Hepatocyte (in vitro differentiated cells): ENCODE data around the gene GAD1. TPM values are rescaled to one million over a fixed set of nuclear protein-coding genes. Genes with fewer than 3 reads are reported as not detected.

Experiments
- DNase-seq: peaks from one replicate; pipeline ENCODE4 v3.0.0-alpha.2; 2016; ENCODE audit warnings: low spot score
- H2AFZ ChIP-seq: fragments of 200-600 bp; sonication (generic); 2 replicates; pipeline ENCODE4 v1.6.0; 2016; ENCODE audit warnings: antibody characterized with exemption, mild to moderate bottlenecking
- H3K27ac ChIP-seq: fragments of 200-600 bp; sonication (generic); 2 replicates; pipeline ENCODE4 v1.5.1; 2016; ENCODE audit warnings: mild to moderate bottlenecking
- H3K27me3 ChIP-seq: fragments of 200-600 bp; sonication (generic); 2 replicates; pipeline ENCODE4 v1.6.1; 2016
- H3K36me3 ChIP-seq: fragments of 200-600 bp; sonication (generic); replicated peaks from 2 replicates; pipeline ENCODE4 v1.5.1; 2016; ENCODE audit warnings: low read depth; ENCODE audit not compliant: insufficient read depth
- H3K4me1 ChIP-seq: fragments of 200-600 bp; sonication (generic); 2 replicates; pipeline ENCODE4 v1.5.1; 2016; ENCODE audit warnings: mild to moderate bottlenecking, moderate library complexity; ENCODE audit not compliant: insufficient read depth
- H3K4me2 ChIP-seq: fragments of 200-600 bp; sonication (generic); 2 replicates; pipeline ENCODE4 v1.6.0; 2016
- H3K4me3 ChIP-seq: fragments of 200-600 bp; sonication (generic); 2 replicates; pipeline ENCODE4 v1.5.1; 2016; ENCODE audit warnings: mild to moderate bottlenecking
- H3K79me2 ChIP-seq: fragments of 200-600 bp; sonication (generic); 2 replicates; pipeline ENCODE4 v1.6.0; 2017; ENCODE audit warnings: mild to moderate bottlenecking
- H3K9me2 ChIP-seq: fragments of 200-600 bp; sonication (generic); replicated peaks from 2 replicates; pipeline ENCODE4 v1.6.0; 2017; ENCODE audit warnings: mild to moderate bottlenecking; ENCODE audit not compliant: insufficient read depth
- H3K9me3 ChIP-seq: fragments of 200-600 bp; sonication (generic); 2 replicates; pipeline ENCODE4 v1.5.1; 2016; ENCODE audit warnings: low read depth, mild to moderate bottlenecking
- H4K20me1 ChIP-seq: fragments of 200-600 bp; sonication (generic); 2 replicates; pipeline ENCODE4 v1.6.0; 2016; ENCODE audit warnings: mild to moderate bottlenecking; ENCODE audit not compliant: insufficient read depth, poor library complexity, severe bottlenecking
- CTCF ChIP-seq: fragments of 200-600 bp; sonication (generic); IDR thresholded peaks from 2 replicates; pipeline ENCODE4 v1.5.1; 2016; ENCODE audit warnings: antibody characterized with exemption, mild to moderate bottlenecking; ENCODE audit not compliant: poor library complexity
- EZH2 ChIP-seq: fragments of 200-600 bp; sonication (generic); IDR thresholded peaks from 2 replicates; pipeline ENCODE4 v1.6.1; 2016; ENCODE audit warnings: antibody characterized with exemption, mild to moderate bottlenecking, borderline replicate concordance
- EZH2phosphoT487 ChIP-seq: fragments of 200-600 bp; sonication (generic); IDR thresholded peaks from one replicate; pipeline ENCODE4 v1.6.1; 2018; ENCODE audit warnings: antibody characterized with exemption, mild to moderate bottlenecking, low read depth, moderate library complexity; ENCODE audit not compliant: unreplicated experiment, severe bottlenecking
- WGBS: methylation state at CpG from one replicate; pipeline ENCODE4 v1.1.6; 2016; ENCODE audit warnings: low lambda C conversion rate; ENCODE audit errors: missing lambda C conversion rate; 5-methylcytosine and 5-hydroxymethylcytosine counted together
- polyA plus RNA-seq: library from polyadenylated mRNA; unstranded; fragments of >200 nt; fragmentation: Nextera tagmentation; extraction: Ambion mirVana; gene quantifications from 2 replicates; pipeline ENCODE4 v1.2.1, GENCODE V29; 2016
- total RNA-seq: library from RNA; depleted of rRNA; stranded (reverse); fragments of >200 nt; gene quantifications from 2 replicates; pipeline ENCODE4 v1.2.3, GENCODE V29; 2014

Gene GAD1
- total and polyA plus RNA-seq, 2 experiments from 2014 or later, result 0.50 to 1.1 TPM

- 94% methylated on average over 4 of the region's 4 CpGs for WGBS
- no peaks in the 10 kb centered on the region for H4K20me1 ChIP-seq
- TF ChIP-seq EZH2phosphoT487, result no peak
- TF ChIP-seq EZH2, result no peak
- TF ChIP-seq CTCF, result no peak
- no peak overlapping the region for H2AFZ ChIP-seq
- H3K79me2 ChIP-seq, result no peaks in the 10 kb centered on the region
- peaks cover 34% of the 10 kb centered on the region for H3K27me3 ChIP-seq
- H3K4me3 ChIP-seq, result no peak overlapping the region
- H3K27ac ChIP-seq, result no peak overlapping the region
- no peak for DNase-seq
- H3K9me3 ChIP-seq, result no peaks in the 10 kb centered on the region
- no peaks in the 10 kb centered on the region for H3K9me2 ChIP-seq
- H3K4me2 ChIP-seq, result no peak overlapping the region
- H3K36me3 ChIP-seq, result no peaks in the 10 kb centered on the region
- H3K4me1 ChIP-seq, result no peaks in the 10 kb centered on the region
Observed at GRCh38 chr2:170831115-170831514, 14.4 kb downstream of the GAD1 start.

- H3K79me2 ChIP-seq, result no peaks in the 10 kb centered on the region
- WGBS, result 62% methylated on average over 5 of the region's 5 CpGs
- TF ChIP-seq EZH2, result no peak
- TF ChIP-seq CTCF, result no peak
- no peak for TF ChIP-seq EZH2phosphoT487
Observed at GRCh38 chr2:170836027-170836426, 19.3 kb downstream of the GAD1 start.

GRCh38 chr2:170840717-170841210 is 24.1 kb downstream of the GAD1 start:
- Histone ChIP-seq H3K9me2 (no peaks in the 10 kb centered on the region), H3K36me3 (no peaks in the 10 kb centered on the region), H3K9me3 (no peaks in the 10 kb centered on the region), H3K4me2 (no peak overlapping the region), H3K27ac (no peak overlapping the region), H4K20me1 (no peaks in the 10 kb centered on the region), H3K27me3 (peaks cover 5% of the 10 kb centered on the region), H3K79me2 (no peaks in the 10 kb centered on the region), H3K4me1 (no peaks in the 10 kb centered on the region), H2AFZ (no peak overlapping the region), H3K4me3 (no peak overlapping the region)
- TF ChIP-seq EZH2phosphoT487, result no peak
- TF ChIP-seq EZH2, result no peak
- no peak for TF ChIP-seq CTCF
- 86% methylated on average over 4 of the region's 4 CpGs for whole genome bisulfite sequencing
- DNase-seq, result no peak

More at GRCh38 chr2:170836027-170836426, 19.3 kb downstream of the GAD1 start:
- H3K4me3 ChIP-seq, result no peak overlapping the region
- H3K4me2 ChIP-seq, result no peak overlapping the region
- DNase-seq, result no peak
- no peaks in the 10 kb centered on the region for H3K9me2 ChIP-seq
- H3K4me1 ChIP-seq, result no peaks in the 10 kb centered on the region
- no peaks in the 10 kb centered on the region for H4K20me1 ChIP-seq
- H3K27ac ChIP-seq, result no peak overlapping the region
- no peaks in the 10 kb centered on the region for H3K9me3 ChIP-seq
- H3K27me3 ChIP-seq, result peaks cover 10% of the 10 kb centered on the region
- no peak overlapping the region for H2AFZ ChIP-seq
- no peaks in the 10 kb centered on the region for H3K36me3 ChIP-seq

- Histone ChIP-seq H3K4me2 (no peak overlapping the region), H3K4me1 (no peaks in the 10 kb centered on the region), H3K27ac (no peak overlapping the region), H3K79me2 (no peaks in the 10 kb centered on the region), H3K4me3 (no peak overlapping the region), H4K20me1 (no peaks in the 10 kb centered on the region), H3K27me3 (no peaks in the 10 kb centered on the region), H2AFZ (no peak overlapping the region), H3K9me2 (no peaks in the 10 kb centered on the region), H3K9me3 (no peaks in the 10 kb centered on the region), H3K36me3 (no peaks in the 10 kb centered on the region)
- WGBS, result 76% methylated on average over 2 of the region's 2 CpGs
- no peak for TF ChIP-seq CTCF
- no peak for TF ChIP-seq EZH2phosphoT487
- no peak for TF ChIP-seq EZH2
- DNase-seq, result no peak
Observed at GRCh38 chr2:170842785-170843184, 26.1 kb downstream of the GAD1 start.
